HG02763 (cell line): ENCODE results near the gene RXRA.

ENCODE experiments used
- ATAC-seq: cut with Tn5 transposase; IDR thresholded peaks from one replicate; pipeline ENCODE4 v1.9.1; 2021; ENCODE audit warnings: mild to moderate bottlenecking, moderate library complexity; ENCODE audit not compliant: unreplicated experiment

Gene RXRA

DNA sequence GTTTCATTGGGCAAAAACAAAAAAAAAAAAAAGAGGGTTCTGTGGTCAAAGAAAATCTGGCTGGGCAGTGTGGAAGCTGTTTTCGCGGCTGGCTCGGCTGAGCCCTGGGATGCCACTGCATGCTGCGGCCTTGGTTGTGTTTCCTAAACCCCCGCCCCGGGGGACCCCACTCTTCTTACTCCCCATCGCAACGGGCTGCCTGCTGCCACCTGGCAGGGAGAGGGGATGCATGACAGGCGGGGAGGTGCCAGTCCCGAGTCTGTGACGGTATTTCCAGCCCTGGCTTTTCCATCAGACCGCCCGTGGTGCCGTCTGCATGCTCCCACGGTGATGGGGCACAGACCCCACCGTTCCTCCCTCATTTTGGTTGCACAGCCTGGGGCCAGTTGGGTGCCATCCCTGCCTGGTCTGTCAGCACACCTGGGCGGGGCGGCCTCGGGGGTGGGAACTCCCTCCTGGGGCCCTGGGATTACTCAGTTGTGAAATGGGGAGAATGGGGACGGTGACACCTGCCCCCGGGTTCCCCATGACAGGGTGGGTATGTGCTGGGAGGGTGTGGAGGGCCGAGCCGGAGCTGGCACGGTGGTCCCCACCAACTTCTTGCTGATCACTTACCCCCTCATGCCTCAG, 101.0 kb downstream of the RXRA start:
- ATAC-seq = no peak

DNA sequence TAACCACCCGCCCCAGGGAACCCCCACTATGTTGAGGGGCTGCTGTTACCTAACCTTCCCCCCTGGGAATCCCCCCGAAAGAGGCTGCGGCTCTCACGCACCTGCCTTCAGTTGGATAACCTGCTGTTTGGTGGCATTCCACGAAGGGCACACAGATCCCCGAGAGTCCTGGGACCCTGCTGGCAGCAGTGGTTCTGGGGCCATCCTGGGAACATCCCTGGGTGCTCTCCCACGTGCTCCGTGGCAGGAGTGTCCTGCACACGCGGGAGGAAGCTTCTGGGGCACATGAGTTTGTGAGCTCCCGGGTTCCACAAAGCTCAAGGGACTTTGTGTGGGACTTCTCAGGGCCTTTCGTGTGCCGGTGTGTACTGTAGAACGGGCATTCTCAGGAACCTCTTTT, 102.3 kb downstream of the RXRA start:
- no peak for ATAC-seq

DNA sequence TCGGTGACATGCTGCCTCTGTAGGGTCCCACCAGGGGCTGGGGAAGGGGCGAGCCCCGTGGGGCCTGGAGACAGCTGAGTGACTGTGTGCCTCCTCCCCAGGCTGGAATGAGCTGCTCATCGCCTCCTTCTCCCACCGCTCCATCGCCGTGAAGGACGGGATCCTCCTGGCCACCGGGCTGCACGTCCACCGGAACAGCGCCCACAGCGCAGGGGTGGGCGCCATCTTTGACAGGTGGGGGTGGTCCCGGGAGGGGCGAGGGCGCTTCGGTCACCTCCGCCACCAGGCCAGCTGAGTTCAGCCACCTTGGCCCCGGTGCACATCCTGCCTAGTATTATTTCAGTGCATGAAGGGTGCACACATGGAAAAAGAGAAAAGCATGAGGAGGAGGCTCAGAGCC, 102.8 kb downstream of the RXRA start:
- no peak for ATAC-seq

DNA sequence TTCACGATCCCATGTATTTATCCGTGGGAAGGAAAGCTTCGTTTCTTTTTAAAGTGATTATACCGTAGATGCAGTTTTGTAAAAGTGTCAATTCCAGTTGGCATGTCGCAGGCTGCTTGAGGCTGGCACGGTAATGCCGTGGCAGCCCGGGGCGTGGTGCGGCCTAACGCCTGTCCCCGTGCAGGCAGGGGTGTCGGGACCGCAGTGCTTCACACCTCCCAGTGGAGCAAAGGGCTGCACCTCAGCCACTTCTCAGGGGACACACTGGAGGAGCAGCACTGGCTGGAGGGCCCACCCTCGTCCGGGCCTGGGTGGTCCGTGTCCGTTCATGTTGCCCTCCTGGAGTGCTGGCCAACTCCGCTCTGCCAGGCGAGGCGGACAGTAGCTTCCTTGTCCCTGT, 103.2 kb downstream of the RXRA start:
- ATAC-seq = no peak

DNA sequence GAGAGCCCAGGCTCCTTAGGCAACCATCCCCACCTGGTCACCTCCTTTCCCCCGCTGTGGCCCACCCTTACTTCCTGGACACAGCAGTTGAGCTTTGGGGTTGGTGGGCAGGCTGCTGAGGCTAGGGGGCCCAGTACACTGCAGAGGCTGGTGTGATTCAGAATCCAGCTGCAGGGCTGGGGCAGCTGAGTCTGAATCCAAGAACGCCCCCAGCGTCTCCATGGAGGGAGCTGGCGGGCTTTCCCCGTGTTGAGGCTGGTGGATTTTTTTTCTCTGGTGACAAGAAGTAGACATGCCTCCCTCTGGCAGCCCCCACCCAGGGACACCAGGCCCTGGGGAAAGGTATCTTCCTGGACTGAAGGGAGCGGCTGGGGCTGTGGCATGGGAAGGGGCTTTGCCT, 104.8 kb downstream of the RXRA start:
- ATAC-seq = no peak

DNA sequence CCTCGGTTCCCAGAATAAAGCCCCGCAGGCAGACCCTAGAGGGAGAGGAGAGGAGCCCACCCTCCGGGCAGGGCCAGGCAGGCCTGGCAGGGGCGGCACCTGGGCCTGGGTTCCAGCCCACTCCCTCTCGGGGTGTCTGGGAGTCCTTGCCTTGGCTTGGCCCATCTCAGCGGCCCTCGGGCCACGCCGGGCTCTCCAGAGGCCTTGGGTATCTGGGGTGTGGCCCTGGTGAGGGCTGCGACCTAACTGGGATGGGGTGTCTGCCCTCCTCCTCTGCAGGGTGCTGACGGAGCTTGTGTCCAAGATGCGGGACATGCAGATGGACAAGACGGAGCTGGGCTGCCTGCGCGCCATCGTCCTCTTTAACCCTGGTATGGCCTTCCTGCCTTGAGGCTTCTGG, 105.4 kb downstream of the RXRA start:
- no peak for ATAC-seq

DNA sequence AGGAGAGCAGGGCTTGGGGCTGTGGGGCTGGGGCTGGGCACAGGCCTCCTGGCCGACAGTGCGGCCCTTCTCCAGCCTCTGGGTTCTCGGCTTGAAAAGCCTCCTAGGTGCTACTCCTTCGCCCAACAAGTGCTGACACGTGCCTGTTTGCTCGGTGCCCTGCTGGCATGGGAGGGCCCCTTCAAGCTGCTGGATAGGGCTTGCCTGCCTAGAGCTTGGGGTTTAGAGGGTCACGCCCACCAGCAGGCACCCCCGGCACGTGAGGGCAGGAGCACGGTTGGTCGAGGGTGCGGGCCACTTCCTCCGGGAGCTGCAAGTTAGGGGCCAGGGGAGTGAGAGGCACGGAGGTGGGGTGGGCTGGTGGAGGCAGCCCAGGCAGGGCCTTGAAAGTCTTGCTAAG, 106.2 kb downstream of the RXRA start:
- no peak for ATAC-seq

DNA sequence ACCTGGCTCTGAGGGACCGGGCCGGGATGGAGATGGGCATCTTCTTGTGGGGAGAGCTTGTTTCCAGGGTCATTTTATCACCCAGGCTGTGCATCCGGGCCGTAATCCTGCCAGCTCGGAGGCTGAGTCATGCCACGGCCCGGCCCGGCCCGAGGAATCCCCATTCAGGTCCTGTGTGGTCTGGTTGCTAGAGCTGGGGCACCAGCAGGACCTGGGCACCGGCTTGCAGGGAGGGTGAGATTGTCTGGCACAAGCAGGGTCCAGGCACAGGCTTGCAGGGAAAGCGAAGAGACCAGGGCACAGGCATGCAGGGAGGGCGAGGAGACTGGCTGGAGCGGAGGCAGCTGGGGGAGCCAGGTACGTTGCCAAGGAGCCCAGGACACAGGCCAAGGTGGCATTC, 106.8 kb downstream of the RXRA start:
- ATAC-seq = no peak

DNA sequence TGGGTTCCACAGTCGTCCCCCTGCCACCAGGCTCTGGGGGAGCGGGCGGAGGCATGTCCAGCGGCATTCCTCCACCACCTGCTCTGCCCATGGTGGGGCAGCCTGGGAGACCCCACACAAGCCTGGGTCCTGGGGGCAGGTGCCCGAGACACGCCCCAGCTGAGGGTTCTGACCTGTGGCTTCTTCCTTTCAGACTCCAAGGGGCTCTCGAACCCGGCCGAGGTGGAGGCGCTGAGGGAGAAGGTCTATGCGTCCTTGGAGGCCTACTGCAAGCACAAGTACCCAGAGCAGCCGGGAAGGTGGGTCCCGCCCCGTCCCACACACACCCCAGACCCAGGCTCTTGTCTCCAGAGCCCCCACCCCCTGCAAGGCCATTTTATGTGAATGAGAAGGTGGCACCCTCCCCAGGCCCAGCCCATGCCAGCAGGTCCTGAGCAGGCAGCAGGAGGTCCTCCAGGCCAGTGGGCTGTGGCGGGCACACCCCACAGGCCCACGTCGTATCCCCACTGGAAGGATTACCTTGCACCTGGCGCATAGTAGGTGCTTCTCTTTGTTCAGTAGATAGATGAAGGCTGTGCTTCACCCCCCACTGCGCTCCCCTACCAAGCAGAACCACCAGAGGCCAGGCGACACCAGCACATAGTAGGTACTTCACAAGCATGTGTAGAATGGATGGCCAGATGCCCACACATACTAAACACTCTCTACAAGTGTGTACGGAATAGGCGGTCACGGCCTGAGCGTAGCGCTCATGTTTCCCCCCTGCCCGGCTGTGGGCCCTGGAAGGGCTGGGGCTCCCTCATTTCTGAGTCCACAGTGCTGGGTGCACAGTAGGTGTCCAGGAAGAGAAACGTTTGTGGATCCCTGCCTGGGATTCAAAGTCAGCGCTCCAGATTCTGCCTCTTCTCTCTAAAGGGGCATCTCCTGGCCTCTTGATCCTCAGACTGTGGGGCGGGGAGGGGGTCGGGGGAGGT, 107.9 kb downstream of the RXRA start:
- ATAC-seq = no peak

DNA sequence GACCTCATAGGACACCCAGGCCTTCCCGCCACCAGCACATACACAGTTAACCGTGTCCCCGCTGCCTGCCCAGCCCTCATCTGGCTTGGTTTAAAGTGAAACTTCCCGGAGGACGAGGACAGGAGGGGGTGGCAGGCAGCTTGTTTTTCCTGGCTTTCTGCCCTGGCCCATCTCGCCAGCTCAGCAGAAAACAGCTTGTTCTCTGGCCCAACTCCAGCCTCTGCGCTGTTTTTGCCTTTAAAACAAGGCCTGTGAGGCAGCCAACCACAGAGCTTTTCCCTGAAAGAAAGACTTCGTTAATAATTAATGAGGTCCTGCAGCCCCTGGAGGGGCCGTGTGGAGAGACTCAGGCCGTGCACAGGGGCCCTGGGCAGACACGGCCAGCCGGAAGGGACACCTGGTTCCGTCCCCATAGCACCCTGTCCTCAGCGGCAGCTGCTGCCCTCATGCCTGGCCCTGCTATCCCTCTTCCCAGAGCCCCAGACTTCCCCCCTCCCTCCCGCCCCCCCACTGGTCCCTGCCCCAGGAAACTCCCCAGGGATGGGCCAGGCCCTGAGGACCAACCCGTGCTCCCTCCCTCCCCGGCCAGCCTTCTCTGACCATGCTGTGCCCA, 108.7 kb downstream of the RXRA start:
- no peak for ATAC-seq

DNA sequence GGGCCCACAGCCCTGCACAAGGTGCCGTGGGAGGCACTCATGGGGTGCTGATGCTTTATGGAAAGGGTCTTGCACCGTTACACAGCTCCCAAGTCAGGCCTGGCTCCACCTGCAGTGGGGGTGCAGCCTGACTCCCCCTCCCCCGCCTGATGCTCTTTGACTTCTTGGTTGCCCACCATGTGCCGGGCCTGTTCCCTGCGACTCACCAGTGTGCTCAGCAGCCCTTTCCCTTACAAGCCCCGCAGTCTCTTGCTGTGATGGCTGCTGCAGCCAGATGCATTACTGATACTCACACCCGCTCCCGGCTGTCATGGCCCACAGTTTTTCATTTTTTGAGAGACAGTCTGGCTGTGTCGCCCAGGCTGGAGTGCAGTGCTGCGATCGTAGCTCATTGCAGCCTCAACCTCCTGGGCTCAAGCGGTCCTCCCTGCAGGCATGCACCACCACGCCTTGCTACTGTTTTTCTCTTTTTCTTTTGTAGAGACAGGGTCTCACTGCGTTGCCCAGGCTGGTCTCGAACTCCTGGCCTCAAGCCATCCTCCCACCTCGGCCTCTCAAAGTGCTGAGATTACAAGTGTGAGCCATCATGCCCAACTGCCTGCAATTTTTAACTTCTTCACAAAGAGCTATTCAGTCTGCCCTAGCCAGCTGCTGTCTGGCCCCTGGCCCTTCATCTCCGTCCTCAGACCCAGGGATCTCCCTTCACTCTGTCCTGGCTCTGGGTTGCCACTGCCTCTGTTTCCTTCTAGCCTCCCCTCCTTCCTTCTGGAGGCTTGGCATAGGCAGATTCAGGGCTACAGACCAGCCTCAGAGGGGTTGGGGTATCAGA, 109.5 kb downstream of the RXRA start:
- ATAC-seq = no peak

DNA sequence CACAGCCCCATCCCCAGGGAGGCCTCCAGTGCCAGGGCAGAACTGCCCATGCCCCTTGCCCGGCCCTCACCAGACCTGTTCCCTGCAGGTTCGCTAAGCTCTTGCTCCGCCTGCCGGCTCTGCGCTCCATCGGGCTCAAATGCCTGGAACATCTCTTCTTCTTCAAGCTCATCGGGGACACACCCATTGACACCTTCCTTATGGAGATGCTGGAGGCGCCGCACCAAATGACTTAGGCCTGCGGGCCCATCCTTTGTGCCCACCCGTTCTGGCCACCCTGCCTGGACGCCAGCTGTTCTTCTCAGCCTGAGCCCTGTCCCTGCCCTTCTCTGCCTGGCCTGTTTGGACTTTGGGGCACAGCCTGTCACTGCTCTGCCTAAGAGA, 110.1 kb downstream of the RXRA start:
- ATAC-seq = no peak

DNA sequence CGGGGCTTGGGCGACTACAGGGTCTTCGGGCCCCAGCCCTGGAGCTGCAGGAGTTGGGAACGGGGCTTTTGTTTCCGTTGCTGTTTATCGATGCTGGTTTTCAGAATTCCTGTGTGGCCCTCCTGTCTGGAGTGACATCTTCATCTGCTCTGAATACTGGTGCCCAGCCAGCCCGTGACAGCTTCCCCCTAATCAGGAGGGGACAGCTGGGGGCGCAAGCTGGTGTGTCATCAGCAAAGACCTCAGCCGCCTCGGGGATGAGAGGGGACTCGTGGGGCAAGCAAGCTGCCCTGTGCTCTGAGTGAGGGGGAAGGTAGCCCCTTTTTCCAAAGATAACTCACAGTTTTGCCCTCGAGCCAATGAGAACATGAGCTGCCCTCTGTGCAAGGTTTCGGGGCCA, 110.7 kb downstream of the RXRA start:
- no peak for ATAC-seq

DNA sequence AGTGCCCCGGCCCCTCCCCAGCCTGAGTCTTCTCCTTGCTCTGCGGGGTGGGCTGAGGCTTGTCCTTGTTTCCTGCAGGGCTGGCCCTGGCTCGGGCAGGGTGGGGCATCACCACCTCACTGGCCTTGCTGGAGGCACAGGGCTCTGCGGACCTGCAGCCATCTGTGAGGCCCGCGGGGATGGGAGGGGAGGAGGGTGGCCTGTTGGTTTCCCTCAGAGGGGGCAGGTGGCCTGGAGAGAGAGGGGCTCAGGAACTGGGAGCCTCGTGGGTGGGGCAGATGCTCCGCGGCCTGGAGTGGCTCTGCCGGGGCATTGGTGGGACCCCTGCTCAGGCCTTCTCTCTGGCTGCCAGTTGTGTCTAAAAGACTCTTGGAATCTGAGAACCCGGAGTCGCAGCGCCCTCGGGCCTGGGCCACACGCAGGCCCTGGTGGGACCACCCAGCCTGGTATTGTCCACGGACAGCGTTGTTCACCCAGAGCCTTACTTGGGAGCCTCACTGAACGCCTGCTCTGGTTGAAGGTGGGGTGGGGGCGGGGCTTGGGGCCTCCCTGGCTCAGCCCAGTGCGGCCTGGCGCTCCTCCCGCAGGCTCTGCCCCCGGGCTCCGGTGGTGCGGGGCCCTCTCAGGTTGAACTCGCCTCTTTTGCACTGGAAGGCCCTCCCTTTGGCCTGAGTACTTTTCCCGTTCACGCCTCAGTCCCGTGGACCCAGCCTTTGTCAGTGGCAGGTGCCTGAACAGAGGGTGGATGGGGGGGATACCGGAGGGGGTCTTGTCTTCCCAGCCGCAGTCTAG, 111.3 kb downstream of the RXRA start:
- no peak for ATAC-seq

DNA sequence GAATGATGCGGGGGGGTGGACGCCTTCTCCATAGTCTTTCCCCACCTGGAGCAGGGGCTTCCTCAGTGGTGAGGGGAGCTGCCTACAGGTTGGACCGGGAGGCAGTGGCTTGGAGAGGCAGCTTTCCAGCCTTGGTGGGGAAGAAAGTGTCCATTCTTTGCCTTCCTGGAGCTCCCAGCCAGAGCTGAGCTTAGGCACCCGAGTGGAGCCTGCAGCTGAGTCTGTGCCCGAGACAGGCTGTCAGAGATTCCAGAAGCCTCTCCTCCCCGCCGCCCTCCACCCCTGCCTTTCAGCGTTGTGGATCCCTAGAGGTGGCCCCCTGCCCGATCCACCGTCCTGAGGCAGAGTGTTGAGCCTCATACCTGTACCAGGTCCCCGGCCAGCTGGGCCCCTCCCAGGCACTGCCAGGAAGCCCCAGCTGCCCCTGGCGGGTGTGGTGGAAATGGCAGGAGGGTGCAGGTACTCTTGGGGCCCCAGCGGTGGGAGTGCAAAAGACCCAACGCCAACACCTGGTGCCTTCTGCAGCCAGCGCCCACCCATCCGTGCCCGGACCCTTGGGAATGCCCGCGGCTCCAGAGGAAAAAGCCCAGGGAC, 112.0 kb downstream of the RXRA start:
- no peak for ATAC-seq

DNA sequence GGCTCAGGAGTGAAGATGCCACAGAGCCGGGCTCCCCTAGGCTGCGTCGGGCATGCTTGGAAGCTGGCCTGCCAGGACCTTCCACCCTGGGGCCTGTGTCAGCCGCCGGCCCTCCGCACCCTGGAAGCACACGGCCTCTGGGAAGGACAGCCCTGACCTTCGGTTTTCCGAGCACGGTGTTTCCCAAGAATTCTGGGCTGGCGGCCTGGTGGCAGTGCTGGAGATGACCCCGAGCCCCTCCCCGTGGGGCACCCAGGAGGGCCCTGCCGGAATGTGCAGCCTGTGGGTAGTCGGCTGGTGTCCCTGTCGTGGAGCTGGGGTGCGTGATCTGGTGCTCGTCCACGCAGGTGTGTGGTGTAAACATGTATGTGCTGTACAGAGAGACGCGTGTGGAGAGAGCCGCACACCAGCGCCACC, 113.1 kb downstream of the RXRA start:
- ATAC-seq = no peak

DNA sequence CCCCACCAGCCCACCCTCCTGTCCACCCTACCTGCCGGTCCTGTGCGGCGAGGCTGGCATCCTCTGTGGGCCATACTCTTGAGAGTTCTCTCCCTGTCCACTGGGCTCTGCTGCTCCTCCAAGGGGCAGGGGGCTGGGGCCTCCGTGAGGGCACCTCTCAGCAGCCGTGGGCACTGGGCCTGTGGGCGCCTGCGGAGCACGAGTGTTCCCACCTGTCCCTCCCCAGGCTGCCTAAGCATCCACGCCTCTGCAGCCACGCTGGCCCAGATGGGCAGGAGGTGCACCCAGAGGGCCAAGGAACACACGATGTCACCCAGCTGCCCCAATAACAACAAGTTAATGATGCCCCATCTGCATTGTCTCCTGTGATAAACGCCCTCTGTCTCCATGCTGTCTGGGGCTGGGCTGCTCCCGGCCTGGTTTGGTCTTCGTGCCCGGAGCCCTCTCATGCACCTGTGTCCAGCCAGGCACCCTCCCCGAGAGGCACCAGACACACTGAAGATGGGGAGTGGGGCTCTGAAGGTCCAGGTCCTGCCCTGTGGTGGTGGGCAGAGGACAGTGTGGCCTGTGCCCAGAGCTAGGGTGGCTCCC, 114.5 kb downstream of the RXRA start:
- ATAC-seq = no peak

DNA sequence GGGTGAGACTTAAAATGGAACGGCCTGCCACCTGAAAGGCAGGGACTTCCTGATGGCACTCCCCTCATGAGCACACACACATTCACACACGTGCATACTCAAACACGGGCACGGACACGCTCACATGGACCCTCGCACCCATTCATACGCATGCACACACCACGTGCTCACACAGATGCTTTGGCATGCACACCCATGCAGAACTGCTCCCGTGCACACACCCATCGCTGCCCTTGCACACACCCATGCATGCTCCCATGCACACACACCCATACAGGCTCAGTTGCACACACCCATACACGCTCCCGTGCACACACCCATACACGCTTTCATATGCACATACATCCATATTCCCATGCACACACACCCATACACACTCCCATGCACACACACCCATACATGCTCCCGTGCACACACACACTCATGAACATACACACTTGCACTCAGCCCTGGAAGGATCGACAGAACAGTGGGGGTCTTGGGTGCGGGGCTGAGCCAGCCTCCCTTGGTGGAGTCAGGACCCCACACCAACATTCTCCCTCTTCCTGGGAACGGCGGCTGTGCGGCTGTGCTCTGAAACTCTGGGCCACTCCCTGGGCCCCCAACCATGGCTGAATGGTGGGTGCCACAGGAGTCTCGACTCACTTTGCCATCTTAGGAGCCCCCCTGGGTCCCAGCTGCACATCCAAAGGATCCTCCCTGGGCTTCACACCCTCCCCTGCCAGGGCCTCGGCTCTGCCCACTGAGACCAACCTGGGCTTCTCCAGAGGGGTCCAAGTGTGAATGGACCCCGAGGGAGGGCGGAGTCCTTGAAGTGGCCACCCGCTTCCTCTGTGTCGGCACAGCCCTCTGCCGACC, 115.2 kb downstream of the RXRA start:
- ATAC-seq = no peak

DNA sequence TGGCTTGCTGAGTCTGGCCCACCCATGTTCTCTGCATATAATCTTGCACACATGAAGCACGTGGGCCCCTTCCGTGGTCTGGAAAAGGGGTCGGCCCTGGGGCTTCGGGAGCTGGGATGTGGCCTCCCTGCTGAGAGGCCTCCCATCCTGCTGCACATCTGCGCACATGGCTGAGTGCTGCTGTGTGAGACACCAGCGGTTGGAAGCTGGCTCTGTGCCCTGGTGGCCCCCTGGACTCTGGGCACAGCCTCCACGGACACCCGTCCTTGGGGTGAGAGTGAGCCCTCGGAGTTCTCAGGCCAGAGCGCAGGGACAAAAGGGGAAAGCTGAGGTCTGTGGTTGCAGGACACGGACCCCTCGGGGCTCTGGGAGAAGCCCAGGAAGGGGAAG, 115.8 kb downstream of the RXRA start:
- ATAC-seq = no peak
